ENCODE results near the gene RNF4.

The RNF4 gene

DNA sequence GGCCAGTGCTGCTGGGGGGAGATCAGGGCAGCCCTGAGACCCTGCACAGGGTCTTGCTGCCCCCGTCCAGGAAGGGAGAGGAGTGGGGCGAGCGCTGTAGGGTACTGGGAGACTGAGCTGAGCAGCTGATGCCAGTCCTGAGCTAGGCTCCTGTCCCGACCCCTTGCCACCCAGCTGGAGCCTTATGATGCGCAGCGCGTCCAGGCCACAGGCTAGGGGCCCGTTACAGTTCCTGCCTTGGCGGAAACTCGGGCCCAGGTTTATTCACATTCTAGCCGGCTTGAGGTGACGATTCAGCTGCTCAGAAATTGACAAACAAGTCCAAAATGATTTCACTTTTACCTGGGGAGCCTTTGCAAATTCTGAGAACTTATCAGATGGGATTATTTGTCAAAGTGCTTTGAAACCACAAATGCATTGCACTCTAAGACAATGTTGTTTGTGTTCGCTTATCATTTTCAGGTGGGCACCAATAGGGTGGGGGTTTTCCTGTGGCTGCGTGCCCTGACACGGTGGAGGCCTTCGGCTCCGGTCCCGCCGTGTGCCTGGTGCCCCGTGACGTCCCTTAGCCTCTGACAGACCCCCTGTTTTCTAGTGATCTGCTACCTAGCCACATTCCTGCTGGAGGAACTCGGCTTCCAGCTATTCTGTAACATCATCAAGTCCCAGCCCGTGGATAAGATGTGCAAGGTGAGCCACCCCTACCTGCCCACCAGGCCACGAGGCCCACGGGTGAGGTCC lies 31.3 kb upstream of the RNF4 start:
- no peak for DNase-seq (ENCODE audit: low spot score)

DNA sequence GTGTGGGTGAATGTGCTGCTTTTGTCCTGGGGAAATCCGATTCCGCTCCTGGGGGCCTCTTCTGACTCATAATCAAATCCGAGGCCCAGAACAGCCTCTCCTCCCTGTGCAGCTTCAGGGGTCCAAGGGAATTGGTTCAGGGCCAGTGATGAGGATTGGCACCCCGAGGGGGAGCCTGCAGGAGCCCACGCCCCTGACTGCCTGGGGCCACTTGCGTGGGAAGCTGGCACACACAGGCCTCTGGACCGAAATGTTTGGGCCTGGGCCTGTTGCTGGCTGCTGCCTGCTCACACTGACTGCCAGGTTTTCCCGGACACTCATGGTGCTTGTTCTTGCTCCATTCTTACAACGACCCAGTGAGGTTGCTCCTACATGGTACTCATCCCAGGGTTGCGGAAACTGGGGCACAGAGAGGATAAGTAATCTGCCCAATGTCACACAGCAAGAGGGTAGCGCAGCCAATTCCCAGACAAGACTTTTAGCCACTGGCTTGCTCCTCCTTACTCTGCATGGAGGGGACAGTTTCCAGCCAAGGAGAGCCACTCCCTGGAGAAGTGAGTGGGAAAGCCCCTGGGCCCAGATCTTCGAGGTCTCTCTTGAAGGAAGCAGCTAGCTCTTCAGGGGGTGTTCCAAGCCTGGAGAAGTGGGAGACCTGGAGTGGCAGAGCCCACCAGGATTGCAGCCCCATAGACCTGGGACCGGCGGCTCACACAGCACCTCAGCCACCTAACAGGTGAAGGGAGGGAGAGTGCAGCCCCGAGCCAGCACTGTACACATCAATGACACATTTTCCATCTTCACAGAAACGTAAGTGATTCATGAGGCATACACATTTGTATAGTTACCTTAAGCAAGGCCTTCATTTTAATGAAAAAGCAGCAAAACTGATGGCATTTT lies 29.8 kb upstream of the RNF4 start:
- DNase-seq (ENCODE audit: low spot score), result no peak

DNA sequence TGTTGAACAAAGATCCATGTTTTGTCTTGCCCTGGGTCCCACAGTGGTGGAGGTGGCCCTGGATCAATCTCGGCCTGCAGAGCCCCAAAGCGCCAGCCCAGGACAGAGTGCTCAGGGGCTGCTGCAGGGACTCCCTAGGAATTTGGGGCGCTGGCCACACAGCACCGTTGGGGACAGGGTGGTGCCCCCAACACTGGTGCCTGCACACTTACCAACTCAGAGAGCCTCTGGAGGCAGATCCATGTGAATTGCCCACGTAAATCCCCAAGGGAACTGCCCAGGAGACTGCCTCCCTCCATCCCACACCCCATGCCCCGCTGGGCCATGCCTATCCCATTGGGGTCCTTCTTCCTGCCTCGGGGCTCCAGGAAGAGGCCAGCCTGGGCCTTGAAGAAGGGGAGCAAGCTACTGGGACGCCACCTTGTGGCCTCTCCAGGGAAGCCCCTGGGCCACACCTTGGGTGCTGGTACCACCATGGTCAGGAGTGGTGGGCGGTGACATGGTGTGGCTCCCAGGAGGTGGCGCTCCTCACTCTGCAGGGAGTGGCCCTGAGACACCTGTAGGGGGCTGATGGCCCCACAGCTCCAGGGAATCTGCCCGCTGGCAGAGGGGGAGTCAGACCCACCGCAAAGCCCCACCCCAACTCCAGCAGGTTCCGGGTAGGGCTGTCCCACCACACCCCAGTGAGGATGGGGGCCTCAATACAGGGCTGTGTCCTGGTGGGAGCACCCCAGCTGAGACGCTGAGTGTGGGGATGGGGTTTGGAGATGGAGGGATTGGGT lies 27.3 kb upstream of the RNF4 start:
- DNase-seq (ENCODE audit: low spot score), result no peak

DNA sequence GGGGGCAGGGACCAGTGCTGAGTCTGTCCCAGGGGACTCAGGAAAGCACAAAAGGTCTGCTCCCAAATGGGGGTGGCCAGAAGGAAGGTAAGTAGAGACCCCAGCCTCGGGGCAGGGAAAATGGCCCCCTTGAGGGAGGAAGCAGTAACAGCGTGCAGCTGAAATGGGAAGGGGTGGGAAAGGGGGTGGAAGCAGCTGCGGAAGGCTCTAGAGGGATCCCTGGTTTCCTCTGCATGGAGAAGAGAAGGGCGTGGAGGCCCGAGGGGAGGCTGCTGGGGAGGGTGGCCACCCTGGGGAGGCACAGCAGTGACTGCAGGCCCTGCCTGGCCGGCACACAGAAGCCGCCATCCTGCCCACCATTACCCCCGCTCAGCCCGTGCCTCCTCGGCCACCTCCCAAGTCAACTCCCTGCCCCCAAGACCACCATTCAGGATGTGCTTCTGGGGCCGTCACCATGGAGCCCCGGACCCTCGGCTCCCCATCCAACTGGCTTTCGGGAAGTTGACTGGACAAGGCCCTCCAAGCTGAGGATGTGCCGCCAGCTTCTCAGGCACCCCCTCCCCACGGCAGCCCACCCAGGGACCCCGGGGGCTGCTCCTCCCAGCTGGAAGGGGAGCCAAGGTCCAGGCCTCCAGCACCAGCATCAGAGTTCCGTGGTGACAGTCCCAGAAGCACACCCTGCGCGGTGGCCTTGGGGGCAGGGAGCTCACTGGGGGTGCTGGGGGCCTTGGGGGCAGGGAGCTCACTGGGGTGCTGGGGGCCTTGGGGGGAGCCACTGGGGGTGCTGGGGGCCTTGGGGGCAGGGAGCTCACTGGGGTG lies 26.5 kb upstream of the RNF4 start:
- DNase-seq (ENCODE audit: low spot score), result no peak

DNA sequence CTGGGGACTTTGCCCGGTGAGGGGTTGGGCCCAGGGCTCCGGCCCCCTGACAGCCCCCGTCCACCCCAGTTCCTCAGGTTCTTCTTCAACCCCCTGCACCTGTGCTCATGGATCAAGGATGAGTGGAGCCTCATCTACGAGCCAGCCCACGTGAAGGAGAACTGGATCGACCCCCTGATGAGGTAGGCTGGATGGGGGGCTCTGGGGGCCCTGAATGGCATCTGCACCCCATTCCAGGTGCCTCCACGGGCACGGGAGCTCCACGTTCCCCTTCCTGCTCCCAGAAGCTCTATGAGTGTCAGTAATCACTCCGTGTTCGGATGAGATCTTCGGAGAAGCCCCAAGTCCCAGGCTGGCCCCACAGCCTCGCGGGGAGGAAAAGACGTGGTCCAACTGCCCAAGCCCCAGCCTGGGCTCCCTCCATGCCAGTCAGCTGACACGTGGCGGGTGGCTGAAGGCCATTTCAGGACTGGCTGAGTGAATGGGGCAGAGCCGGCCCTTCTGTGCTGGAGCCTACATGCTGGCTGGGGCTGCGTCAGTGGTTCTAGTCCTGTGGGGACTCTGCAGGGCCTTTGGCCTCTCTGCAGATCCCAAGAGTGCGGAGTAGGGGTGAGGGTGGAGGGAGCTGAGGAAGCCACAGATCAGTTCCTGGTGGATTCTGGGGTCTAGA lies 25.7 kb upstream of the RNF4 start:
- no peak for DNase-seq (ENCODE audit: low spot score)

DNA sequence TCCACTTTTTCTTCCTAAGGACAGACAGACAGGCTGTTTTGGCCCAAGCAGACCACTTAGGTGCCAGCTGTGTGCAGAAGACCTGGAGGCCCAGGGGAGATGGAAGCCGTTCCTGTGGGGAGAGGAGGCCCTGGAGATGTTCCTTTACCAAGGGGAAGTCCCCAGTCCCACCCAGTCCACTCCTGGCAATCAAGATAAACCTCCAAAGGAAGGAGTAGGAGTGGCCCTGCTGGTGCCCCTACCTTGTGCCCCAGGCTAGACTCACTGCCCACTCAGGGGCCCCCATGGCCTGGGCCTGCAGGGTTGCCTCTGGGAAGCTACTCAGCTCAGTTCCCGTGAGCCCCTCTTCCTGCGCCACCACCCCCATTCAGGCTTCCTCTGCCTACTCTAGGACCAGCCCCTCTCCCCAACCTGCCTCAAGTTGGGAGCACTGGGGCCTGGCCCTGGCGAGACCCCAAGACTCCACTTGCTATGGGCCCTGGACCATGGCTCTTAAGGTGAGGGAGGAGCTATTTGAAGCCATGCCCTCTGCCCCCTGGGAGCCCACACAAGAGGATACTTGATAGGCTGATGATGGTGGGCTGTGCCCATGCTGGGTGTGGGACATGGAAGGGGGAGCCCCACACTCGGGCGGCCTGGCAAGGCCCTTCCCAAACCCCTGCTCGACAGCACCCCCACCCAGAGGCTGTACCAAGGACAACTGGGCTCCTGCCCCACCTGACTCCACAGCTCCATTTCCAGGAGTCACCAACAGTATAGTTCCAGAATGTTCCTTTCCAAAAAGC lies 24.8 kb upstream of the RNF4 start:
- no peak for DNase-seq (ENCODE audit: low spot score)

DNA sequence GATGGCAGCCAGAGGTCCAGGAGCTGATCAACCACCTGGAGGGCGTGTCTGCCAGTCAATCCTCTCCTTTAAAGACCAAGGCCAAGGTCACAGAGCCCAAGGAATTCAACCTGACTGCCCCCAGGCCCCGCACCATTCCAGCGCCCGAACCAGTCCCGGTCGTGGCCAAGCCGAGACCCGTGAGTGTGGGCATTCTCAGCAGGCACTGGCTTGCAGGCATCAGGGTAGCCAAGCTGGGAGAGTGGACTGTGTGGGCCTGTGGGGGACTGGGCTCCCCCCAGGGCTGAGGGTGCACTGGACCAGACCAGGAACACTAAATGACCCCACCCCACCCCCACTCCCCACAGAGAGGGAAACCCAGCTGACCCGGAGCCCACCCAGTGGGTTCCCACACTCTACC lies 23.8 kb upstream of the RNF4 start:
- no peak for DNase-seq (ENCODE audit: low spot score)

DNA sequence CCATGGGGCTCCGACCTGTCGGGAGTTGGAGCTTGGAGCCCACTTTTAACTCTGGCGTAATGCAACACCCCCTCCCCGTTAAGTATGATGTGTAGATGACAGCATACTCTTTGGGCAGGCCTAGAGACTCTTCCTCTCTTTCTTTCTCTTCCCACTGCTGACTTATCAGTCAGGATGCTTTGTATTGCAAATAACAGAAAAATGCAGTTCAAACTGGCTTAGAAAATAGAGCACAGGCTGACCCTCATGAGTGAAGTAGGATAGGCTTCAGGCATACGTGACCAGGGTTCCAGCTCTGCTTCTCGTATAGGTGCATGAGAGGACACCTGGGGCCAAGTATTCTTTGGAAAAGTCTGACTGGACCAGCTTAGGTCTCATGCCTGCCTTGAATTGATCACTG lies 23.3 kb upstream of the RNF4 start:
- DNase-seq (ENCODE audit: low spot score), result no peak

DNA sequence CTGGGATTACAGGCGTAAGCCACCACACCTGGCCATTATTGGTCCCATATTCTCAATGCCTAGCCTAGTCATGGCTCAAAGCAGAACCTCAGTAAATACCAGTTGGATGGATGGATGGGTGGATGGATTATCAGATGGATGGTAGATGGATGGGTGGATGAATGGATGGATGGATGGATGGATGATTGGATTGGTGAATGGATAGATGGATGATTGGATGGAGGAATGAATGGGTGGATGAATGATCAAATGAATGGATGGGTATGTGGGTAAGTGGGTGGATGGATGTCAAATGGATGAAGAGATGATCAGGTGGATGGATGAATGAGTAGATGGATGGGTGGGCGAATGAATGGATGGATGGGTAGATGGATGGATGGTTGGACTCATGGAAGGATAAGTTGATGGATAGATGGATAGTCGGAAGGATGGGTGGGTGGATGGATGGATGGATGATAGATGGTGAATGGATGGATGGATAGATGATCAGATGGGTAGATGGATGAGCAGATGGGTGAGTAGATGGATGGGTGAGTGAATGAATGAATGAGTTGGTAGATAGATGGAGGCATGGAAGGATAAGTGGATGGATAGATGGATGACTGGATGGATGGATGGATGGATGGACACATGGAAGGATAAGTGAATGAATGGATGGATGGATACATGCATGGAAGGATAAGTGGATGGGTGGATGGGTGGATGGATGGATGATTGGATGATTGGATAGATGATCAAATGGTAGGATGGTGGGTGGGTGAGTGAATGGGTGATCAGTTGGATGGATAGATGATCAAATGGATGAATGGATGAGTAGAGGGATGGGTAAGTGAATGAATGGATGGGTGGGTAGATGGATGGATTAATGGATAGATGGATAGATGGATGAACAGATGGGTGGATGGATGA lies 22.0 kb upstream of the RNF4 start:
- no peak for DNase-seq (ENCODE audit: low spot score)

DNA sequence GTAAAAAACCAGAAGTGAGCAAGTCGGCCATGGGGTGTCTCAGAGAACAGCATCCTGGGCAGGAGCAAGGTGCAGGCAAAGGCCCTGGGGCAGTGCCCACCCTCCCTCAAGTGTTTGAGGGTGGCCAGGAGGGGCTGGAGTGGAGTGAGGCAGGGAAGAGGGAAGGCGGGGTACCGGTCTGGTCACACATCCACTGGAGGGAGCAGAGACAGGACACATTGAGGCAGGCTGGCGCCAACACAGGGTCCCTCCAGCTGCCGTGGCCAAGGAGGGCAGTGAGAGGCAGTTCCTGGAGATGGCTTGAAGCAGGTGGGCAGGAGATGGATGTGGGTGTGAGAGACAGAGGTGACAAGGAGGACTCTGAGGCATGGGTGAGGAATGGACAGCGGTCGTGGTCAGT lies 20.3 kb upstream of the RNF4 start:
- no peak for DNase-seq (ENCODE audit: low spot score)

DNA sequence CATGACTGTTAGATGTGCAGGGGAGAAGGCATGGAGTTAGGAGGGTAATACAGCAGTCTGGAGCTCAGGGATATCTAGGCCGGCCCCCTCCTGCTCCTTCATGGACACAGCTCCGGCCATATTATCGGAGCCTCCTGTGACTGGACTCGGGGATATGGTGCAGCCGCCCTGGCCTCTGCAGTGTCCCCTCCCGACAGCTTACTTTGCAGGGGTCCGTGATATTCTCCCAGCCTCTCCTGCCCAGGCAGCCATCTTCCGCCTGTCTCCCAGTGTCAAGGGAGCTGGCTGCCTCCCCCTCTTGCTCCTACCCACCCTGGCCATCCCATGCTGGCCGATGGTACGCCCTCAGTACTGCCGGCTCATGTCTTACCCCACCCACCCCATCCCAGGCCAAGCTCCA lies 19.9 kb upstream of the RNF4 start:
- no peak for DNase-seq (ENCODE audit: low spot score)

DNA sequence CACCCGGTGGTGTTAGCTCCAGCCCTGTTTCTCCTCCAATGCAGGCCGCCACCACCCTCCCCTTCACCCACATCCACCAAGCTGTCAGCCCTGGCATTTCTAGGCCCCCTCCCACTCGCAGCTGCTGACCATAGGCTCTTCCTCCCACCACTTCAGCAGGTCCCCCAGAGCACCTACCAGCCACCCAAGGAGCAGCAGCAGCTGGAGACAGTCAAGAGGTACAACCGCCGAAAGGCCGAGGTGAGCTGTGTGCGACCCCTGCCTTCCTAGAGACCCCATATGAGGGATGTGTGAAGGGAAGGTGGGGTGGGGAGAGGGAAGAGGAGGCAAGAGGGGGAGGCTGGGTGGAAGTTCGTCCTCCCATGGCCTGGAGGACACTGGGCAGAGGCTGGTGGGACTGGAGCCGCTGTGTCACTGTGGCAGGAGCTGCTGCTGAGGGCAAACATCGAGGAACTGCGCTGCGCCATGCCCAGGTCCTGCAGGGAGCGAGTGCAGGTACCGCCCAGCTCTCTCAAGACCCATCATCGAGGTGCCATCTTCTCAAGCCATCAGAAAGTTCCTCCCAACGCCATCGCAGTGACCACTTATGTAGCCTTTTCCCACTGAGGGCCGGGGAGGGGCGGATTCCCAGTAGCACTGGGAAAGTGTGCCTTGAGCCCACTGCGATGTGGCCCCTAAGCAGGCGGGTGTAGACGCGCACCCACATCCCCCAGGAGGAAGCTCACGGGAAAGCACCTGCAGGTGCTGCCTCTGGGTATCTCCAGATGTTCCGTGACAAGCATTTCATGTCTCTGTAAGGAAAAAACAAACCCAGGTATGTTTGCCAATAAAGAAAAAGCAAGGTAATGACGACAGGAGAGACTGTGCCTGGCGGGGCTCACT lies 19.2 kb upstream of the RNF4 start:
- no peak for DNase-seq (ENCODE audit: low spot score)

DNA sequence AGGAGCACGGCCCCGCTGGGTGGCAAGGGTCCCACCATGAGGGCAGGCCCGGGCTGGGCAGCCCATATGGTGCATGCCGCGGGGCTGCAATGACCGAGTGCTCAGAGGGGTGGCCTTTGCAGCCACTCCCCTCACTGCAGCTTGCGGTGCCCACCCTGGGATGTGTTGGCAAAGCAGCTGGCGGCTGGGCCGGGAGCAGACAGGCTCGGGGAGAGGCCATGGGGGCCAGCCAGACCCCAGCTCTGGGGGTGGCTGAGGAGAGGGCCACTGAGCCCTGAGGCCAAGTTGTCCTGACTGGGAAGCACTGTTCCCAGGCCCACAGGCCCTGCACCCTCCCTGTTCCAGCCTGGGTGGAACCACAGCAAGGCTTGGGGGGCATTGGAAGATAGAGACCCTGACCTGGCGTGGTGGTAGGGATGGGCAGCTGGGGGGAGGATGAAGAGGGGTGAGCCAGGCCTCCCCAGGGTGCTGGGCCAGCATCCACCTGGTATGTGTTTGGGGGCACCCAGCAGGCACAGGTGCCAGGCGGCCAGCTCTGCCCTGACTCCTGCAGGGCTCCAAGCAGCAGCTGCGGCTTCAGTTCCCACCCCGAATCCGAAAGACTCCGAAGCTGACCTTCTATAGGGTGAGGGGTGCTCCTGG lies 18.4 kb upstream of the RNF4 start:
- DNase-seq (ENCODE audit: low spot score), result no peak

DNA sequence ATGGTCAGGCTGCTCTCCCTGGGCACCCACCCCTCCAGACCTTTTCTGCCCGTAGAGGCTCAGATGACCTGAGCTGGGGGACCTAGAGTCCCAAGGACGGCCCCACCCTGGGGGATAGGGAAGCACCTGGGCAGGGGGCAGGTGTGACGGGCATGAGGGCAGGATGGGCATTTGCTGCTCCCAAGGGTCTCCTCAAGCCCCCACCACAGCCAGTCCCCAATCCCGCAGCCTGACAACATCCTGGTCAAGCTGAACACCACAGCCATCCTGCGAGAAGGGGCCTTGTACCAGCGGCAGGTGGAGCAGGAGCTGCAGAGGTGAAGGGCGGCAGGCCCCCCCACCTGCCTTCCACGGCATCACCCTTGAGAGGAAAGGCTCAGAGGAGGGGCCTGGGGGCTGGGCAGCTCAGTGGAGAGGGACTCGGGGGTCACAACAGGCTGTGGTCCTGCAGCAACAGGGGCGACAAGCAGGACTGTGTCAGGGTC lies 17.8 kb upstream of the RNF4 start:
- DNase-seq (ENCODE audit: low spot score), result no peak

DNA sequence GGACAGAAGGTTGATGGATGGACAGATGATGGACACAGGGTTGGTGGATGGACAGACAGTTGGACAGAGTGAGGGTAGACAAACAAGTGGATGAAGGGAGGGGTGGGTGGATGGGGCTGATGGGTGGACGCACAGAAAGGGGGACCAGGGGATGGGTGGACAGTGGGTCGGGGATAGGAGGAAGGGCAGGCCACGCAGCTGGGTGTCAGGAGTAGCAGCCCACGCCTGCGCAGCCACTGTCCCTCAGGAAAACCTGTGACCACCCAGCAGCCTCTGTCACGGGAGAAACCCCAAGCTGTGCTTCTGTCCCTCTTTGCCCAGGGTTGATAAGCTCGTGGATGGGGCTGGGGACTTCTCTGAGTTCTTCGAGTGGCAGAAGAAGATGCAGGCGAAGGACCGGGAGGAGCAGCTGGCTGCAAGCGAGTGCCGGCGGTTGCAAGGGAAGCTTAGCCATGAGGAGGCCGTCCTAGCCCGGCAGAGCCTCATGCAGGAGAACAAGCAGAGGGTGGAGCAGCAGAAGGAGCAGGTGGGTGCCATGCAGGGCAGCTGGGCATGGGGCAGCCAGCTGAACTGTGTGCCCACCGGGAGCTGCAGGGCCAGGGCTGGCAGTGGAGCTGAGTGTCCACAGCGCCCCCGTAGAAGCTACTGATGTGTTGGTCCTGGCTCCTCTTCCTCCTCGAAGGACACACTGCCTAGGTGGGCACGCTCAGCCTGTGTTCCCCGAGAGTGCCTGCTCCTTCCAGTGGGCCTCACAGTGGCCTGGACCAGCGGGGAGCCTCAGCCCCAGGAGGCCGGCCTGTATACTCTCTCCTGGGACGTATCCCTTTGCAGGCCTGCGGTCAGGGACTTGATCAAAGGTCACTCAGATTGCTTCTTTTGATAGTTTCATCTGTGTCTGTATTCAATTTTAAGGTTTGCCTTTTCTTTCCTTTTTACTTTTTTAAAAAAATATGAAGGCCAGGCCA lies 16.8 kb upstream of the RNF4 start:
- DNase-seq (ENCODE audit: low spot score), result no peak

DNA sequence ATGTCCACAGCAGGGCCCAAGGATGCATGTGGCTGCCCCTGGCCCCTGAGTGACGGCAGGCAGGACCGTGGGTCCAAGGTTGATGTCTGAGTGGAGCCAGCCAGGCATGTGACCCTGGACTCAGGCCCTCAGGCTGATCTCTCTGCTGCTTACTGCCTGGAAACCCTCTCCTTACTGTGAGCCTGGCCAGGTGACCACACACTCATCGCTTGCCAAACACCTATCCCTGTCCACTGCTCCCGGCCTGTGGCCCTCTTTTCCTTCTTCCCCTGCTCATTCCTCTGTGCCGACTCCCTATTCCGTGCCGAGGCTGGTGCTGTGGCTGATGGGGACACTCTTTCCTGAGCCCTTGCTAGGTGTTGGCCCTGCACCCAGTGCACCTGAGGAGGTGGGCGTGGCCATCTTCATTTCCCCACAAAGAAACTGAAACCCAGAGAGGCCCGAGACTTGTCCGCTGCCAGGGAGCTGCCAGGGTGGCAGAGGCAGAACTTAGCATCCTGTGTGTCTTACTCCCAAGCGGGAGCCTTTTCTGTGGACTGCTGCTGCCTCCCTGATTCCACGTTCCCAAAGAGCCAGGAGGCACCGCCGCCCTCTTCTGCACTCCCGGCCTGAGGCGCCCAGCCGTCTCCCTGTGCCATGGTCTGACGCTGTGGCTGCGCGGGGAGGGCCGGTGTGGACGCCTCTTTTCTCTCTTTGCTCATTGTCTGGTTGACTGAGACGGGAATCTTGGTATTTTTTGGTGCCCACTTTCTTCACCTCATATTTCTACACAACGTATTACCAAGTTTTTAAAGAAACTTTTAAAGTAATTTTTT lies 11.2 kb upstream of the RNF4 start:
- no peak for DNase-seq (ENCODE audit: low spot score)
